Breast epithelium (tissue), 4 donors: ENCODE measurements around the gene ARHGEF10L. TPM values are rescaled to one million over a fixed set of nuclear protein-coding genes. Genes with fewer than 3 reads are reported as not detected.

Experiments
- DNase-seq, 2 donors: peaks; one replicate each; pipeline ENCODE4 v3.0.0-alpha.2; 2019; ENCODE audit warnings: low spot score in 2 of 2
- H3K27ac ChIP-seq, 2 donors: fragments of 200-600 bp; sonication (generic) in 1 of 2; one replicate each; pipeline ENCODE4 v1.5.1; 2016 to 2019; ENCODE audit warnings: mild to moderate bottlenecking in 1 of 2
- H3K27me3 ChIP-seq, 2 donors: fragments of 200-600 bp; sonication (generic) in 1 of 2; one replicate each; pipeline versions ENCODE4 v1.5.1 to v1.6.0; 2017 to 2019; ENCODE audit warnings: control low read depth in 1 of 2, mild to moderate bottlenecking in 1 of 2
- H3K36me3 ChIP-seq: fragments of 200-600 bp; one replicate; pipeline ENCODE4 v1.5.1; 2019
- H3K4me1 ChIP-seq, 2 donors: fragments of 200-600 bp; sonication (generic); one replicate each; pipeline ENCODE4 v1.5.1; 2016 to 2019; ENCODE audit warnings: control low read depth in 1 of 2
- H3K4me3 ChIP-seq, 3 donors: fragments of 200-600 bp; sonication (generic); 1 replicate in 2 of 3; 2 replicates in 1 of 3; pipeline ENCODE4 v1.5.1; 2016 to 2019; ENCODE audit warnings: mild to moderate bottlenecking in 3 of 3, moderate library complexity in 2 of 3
- H3K9me3 ChIP-seq, 2 donors: fragments of 200-600 bp; sonication (generic) in 1 of 2; one replicate each; pipeline ENCODE4 v1.5.1; 2016 to 2019; ENCODE audit warnings: control low read depth in 1 of 2
- CTCF ChIP-seq, 3 donors: fragments of 450-650 bp; IDR thresholded peaks; one replicate each; pipeline ENCODE4 v1.5.1; 2016 to 2017; ENCODE audit warnings: antibody characterized with exemption in 3 of 3, mild to moderate bottlenecking in 3 of 3, moderate library complexity in 3 of 3
- POLR2A ChIP-seq: fragments of 450-650 bp; IDR thresholded peaks from one replicate; pipeline ENCODE4 v1.6.1; 2016; ENCODE audit warnings: antibody characterized with exemption, mild to moderate bottlenecking, moderate library complexity
- POLR2AphosphoS5 ChIP-seq, 3 donors: sonication (generic); formaldehyde crosslinking; IDR thresholded peaks; one replicate each; pipeline ENCODE4 v1.6.1; 2017; ENCODE audit warnings: antibody characterized with exemption in 3 of 3
- intact Hi-C: fragments of 100-400 bp; cut with DNase I; formaldehyde crosslinking; loops from one replicate; pipeline ENCODE4 v1.15.1; 2023; ENCODE audit warnings: low total_unique reads
- total RNA-seq, 3 donors: library from RNA; depleted of rRNA; stranded (reverse); fragments of >200 nt; gene quantifications; one replicate each; pipeline ENCODE4 v1.1.0, GENCODE V29; 2016

ARHGEF10L gene
- total RNA-seq, 3 donors from 2014 or later, result 36.7 to 51.4 (median 49.8) TPM

- Histone ChIP-seq H3K4me3 (no peak overlapping the region), H3K27ac (no peak overlapping the region)
- DNase-seq, result no peak
Observed at GRCh38 chr1:17596651-17597509, 57.4 kb downstream of the ARHGEF10L start.

GRCh38 chr1:17597651-17598050 is 58.2 kb downstream of the ARHGEF10L start:
- Histone ChIP-seq H3K4me3 (no peak overlapping the region), H3K4me1 (no peaks in the 10 kb centered on the region), H3K27ac (no peak overlapping the region), H3K9me3 (no peaks in the 10 kb centered on the region), H3K36me3 (no peaks in the 10 kb centered on the region), H3K27me3 (no peaks in the 10 kb centered on the region)
- TF ChIP-seq POLR2AphosphoS5 (IDR thresholded peaks at IDR 0.05), result no peak
- TF ChIP-seq CTCF (IDR thresholded peaks at IDR 0.05), result no peak
- no peak for TF ChIP-seq POLR2A
- intact Hi-C loops, result loop anchor here (5.0 kb wide), 1 partner anchor 1475 kb away; no protein-coding TSS in a partner anchor
- DNase-seq, result no peak

More at GRCh38 chr1:17596651-17597509, 57.4 kb downstream of the ARHGEF10L start:
- TF ChIP-seq POLR2AphosphoS5 (IDR thresholded peaks at IDR 0.05) (no peak), POLR2A (no peak)
- Histone ChIP-seq H3K4me1 (no peaks in the 10 kb centered on the region), H3K27me3 (no peaks in the 10 kb centered on the region), H3K9me3 (no peaks in the 10 kb centered on the region), H3K36me3 (no peaks in the 10 kb centered on the region)
- intact Hi-C loops, result loop anchor here (5.0 kb wide), 1 partner anchor 1475 kb away; no protein-coding TSS in a partner anchor

GRCh38 chr1:17598251-17598650 is 58.8 kb downstream of the ARHGEF10L start:
- no peaks in the 10 kb centered on the region for H3K9me3 ChIP-seq
- intact Hi-C loops, result loop anchor here (5.0 kb wide), 1 partner anchor 1474 kb away; no protein-coding TSS in a partner anchor
- no peak overlapping the region for H3K27ac ChIP-seq
- H3K27me3 ChIP-seq, result no peaks in the 10 kb centered on the region
- TF ChIP-seq POLR2AphosphoS5 (IDR thresholded peaks at IDR 0.05) (no peak), CTCF (IDR thresholded peaks at IDR 0.05) (no peak), POLR2A (no peak)
- H3K36me3 ChIP-seq, result no peaks in the 10 kb centered on the region
- no peaks in the 10 kb centered on the region for H3K4me1 ChIP-seq
- DNase-seq, result no peak
- H3K4me3 ChIP-seq, result no peak overlapping the region

- Histone ChIP-seq H3K4me1 (no peaks in the 10 kb centered on the region), H3K27me3 (no peaks in the 10 kb centered on the region), H3K4me3 (no peak overlapping the region), H3K9me3 (no peaks in the 10 kb centered on the region), H3K36me3 (no peaks in the 10 kb centered on the region), H3K27ac (no peak overlapping the region)
- intact Hi-C loops, result loop anchor here (5.0 kb wide), 1 partner anchor 1473 kb away; no protein-coding TSS in a partner anchor
- TF ChIP-seq CTCF (IDR thresholded peaks at IDR 0.05) (no peak), POLR2AphosphoS5 (IDR thresholded peaks at IDR 0.05) (no peak), POLR2A (no peak)
- no peak for DNase-seq
Observed at GRCh38 chr1:17599291-17599953, 59.9 kb downstream of the ARHGEF10L start.

- Histone ChIP-seq H3K27ac (no peak overlapping the region), H3K36me3 (no peaks in the 10 kb centered on the region), H3K27me3 (no peaks in the 10 kb centered on the region), H3K4me3 (no peak overlapping the region), H3K9me3 (no peaks in the 10 kb centered on the region), H3K4me1 (no peaks in the 10 kb centered on the region)
- no peak for DNase-seq
- TF ChIP-seq CTCF (IDR thresholded peaks at IDR 0.05), result no peak
- no peak for TF ChIP-seq POLR2A
- TF ChIP-seq POLR2AphosphoS5 (IDR thresholded peaks at IDR 0.05), result no peak
- intact Hi-C loops, result loop anchor here (5.0 kb wide), 1 partner anchor 1472 kb away; no protein-coding TSS in a partner anchor
Observed at GRCh38 chr1:17599954-17600300, 60.4 kb downstream of the ARHGEF10L start.
